Skeletal muscle cell (primary cell): ENCODE data around the gene C17orf107.

Source experiments
- DNase-seq: peaks from one replicate; pipeline ENCODE4 v3.0.0-alpha.2; 2010; ENCODE audit warnings: low read depth
- H3K4me3 ChIP-seq: 2 replicates; pipeline ENCODE4 v1.5.1; 2011; ENCODE audit warnings: low read depth, mild to moderate bottlenecking, control low read depth, low read length, moderate library complexity

C17orf107 gene

DNA sequence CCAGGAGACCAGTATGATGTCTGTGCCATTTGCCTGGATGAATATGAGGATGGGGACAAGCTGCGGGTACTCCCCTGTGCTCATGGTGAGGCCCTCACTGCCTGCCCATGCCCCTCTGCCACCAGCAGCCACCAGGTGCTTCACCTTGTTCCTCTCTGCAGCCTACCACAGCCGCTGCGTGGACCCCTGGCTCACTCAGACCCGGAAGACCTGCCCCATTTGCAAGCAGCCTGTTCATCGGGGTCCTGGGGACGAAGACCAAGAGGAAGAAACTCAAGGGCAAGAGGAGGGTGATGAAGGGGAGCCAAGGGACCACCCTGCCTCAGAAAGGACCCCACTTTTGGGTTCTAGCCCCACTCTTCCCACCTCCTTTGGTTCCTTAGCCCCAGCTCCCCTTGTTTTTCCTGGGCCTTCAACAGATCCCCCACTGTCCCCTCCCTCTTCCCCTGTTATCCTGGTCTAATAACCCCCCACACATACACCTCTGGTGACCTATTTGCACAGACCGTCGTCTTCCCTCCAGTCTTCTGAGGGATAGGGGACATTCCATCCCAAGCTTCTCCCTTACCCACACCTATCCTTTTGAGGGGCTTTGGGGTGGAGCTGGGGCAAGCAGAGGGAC lies 45.3 kb downstream of the C17orf107 start:
- DNase-seq = no peak
- no peak overlapping the region for H3K4me3 ChIP-seq

- peak; percentile 66 for DNase-seq
- H3K4me3 ChIP-seq = peak overlapping the region; percentile 97
These were observed 46.0 kb downstream of the C17orf107 start for GRCh38 chr17:4945176-4945943.

DNA sequence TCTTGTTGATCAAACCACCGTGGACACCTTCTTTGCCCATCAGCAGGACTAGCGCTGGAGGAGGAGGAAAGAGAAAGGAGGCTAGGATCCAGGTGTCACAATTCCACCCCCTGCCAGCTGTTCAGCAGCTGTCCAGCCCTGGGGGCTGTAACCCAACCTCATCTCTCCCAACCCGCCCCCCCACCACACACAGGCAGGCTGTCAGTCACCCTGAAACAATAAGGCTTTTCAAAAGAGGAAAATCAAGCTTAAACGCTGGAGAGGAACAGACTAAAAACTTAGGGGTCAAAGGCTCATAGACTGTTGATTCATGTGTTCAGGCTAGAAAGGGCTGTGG lies 46.6 kb downstream of the C17orf107 start:
- peak overlapping the region; percentile 97 for H3K4me3 ChIP-seq
- no peak for DNase-seq

GRCh38 chr17:4946312-4946976 lies 47.1 kb downstream of the C17orf107 start:
- peak overlapping the region; percentile 97 for H3K4me3 ChIP-seq
- DNase-seq = no peak

DNA sequence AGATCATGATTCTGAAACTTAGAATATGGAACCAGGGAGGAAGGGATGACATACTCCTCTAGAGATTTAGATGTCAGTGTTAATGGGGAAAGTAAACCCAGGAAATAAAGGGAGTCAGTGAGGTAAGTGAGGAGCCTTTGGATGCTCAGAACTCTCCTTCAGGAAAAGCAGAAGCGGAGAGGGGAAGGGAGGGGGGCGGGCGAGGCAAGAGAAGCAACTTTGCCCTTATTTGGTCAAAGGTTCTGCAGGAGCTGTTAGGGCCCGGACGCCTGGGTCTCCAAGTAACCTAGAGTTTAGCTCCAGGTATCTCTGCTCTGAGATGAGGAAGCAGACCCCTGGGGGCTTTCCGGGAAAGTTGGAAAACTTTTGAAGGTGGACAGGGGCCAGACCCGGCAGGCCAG lies 47.7 kb downstream of the C17orf107 start:
- DNase-seq = no peak
- H3K4me3 ChIP-seq = peak overlapping the region; percentile 97

DNA sequence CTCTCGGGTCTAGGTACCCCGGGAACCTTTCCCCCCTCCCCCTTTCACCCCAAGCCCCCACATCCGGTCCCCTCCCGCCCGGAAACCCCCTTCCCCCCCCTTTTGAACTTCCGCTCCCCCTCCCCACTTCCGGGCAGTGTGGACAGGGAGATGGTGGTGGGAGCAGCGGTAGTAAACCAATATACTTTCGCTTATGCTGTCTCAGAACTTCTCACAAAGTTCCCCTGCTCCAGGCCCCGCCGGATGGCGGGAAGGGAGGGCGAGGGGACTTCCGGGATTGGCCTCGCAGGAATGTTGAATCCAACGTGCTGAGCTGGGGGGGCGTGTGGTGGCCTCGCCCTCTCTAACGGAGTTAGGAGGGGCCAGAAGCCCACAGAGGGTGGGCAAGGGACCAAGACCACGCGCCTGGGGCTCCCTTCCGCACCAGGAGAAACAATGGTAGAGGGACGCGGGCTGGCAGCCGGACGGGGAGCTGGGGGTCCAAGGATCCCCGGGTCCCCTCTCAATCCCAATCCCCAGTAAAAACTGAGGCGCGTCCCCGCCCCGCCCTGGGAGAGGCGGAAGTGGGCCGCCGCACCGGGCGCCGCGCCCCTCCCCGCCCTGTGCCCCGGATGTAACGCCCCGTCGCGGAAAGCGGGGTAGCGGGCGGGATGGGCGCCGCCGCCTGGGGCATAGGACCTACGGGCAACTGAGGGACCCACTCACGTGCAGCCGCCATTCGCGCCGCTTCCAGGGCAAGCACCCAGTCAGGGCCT lies 48.3 kb downstream of the C17orf107 start:
- peak overlapping the region; percentile 97 for H3K4me3 ChIP-seq
- no peak for DNase-seq

DNA sequence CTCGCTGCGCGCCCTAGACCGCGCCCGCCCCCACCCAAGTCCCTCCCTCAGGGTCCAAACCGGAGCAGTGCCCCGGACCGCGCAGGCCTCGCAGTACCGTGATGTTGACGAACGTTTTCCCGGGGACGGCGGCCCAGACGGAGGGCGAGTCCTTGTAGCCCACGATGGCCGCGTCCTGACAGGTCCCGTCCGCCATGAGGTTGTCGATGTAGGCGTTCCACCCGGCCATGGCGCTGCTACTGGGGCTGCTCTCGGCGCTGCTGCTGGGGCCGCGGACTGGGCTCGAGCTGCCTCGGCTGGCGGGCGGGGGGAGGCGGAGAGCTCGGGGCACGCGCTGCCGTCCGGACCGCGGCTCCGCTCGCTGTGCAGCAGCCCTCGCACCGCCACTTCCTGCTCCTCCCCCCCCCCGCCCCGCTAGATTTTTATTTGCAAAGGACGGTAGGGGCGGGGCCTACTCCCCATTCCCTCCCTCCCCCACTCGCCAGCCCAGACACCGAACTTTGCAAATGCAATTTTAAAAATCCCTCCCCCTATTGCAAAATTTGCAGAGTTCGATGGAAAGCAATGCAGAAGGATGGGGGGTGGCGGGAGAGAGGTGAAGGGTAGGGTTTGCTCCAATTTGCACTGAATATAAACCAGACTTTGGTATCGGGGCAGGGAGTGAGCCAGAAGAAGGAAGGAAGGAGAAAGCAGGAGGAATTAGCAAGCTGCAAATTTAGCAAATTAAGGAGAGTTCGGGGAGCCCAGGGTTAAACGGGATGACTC lies 49.0 kb downstream of the C17orf107 start, which contains the start of gene PFN1:
TSS of gene PFN1 (minus strand) at position 365 of the 765 bp plus-strand sequence. CDS start at position 229, 136 bp downstream.
- H3K4me3 ChIP-seq = peak within 1 kb of the TSS; percentile 97
- DNase-seq = peak; percentile 86

GRCh38 chr17:4948931-4949320 lies 49.6 kb downstream of the C17orf107 start:
- peak; percentile 80 for DNase-seq
- peak overlapping the region; percentile 97 for H3K4me3 ChIP-seq

DNA sequence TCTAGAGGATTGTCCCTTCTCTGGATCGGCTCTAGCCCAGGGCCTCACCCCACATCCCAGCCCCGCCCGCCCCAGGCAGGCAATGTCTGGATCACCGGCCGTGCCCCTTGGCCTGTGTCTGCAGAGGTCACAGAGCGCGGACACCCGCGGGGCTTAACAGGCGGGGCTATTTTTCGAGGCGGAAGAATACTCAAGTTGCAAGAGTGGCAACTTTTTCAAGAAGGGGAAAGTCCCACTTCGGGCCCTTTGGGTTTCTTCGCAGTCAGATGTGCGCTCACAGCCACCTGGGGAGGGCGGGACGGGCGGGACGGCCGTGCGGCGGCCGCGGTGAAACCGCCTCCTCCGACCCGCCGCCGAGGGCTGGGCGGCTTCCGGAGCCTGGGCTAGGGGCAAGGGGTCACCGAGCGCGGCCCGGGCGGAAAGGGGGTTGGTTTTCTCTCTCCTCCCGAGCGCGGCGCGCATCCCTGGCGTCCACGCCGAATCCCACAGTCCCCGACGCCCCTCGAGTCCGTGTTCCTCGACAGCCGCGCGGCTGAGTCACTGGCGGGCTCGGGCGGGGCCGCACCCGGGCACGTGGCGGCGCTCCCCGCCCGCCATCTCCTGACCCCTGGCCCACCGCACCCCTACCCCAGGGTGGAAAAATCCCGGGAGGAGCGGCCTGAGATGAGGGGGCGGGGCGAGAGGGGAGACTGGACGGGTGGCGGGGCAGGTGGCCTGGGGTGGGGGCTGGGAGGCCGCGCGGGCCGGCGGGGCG lies 50.2 kb downstream of the C17orf107 start:
- no peak for DNase-seq
- peak overlapping the region; percentile 97 for H3K4me3 ChIP-seq

DNA sequence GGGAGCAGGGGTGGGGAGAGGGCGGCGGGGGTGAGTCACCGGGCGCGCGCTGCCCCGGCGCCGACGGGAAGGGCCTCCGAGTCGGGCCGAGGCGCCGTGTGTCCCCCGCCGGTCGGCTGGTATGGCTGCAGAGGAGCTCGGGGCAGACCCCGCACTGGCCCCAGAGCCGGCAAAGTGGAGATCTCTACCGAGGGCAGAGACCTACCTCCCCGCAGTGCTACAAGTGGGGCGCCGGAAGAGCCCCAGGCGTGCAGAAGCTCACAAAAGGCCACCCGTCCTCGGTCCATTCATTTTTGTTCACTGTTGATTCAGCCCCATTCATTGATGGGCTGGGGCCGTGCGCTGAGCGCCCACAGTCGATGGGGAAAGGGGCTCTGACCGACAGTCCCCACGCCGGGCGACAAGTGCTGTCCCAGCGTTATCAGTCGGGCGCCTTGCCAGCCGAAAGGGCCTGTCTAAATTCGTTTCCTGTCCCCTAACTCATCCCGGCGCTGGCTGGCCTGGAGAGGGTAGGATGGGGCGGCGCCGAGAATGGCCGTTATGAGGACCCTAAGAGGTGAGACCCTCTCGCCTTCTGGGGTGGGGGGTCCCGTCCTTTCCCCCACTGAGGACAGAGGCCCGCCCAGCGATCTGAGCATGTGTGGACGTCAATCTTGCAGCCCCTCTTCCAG lies 50.9 kb downstream of the C17orf107 start:
- peak overlapping the region; percentile 37 for H3K4me3 ChIP-seq
- no peak for DNase-seq

DNA sequence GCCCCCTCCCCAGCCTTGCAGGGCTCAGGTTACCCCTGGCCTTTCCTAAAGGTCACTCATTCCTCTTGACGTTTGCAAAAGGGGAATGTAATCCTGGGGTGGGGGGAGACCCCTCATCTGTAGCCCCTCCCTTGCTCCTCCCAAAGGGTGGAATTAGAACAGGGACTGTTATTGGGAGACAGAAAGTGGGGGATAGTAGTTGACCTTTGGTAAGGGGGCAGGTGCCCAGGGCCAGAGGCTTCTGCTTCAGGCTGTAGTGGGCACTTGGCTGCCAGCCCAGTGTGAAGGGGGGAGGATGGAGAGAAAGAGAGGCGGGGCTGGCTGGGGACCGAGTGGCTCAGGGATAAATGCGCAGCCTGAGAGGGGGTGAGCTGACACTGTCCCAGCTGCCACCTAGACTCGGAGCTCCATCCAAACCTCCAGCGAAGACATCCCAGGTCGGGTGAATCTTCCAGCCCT lies 51.4 kb downstream of the C17orf107 start, which contains the start of gene ENO3:
TSS of gene ENO3 (plus strand) at position 374 of the 459 bp plus-strand sequence. CDS start 711 bp downstream, outside the sequence.
- DNase-seq = no peak
- H3K4me3 ChIP-seq = peak within 1 kb of the TSS; percentile 37

GRCh38 chr17:4951486-4951885 lies 52.1 kb downstream of the C17orf107 start:
- peak overlapping the region; percentile 27 for H3K4me3 ChIP-seq
- DNase-seq = no peak
